DMS 273 treated with DMSO at 0.1 percent for 48 hours (cell line): ENCODE results near the gene MINK1.

Experiments
- DNase-seq: peaks from one replicate; lab custom pipeline; 2025; lab: John Stamatoyannopoulos, UW

The MINK1 gene

DNA sequence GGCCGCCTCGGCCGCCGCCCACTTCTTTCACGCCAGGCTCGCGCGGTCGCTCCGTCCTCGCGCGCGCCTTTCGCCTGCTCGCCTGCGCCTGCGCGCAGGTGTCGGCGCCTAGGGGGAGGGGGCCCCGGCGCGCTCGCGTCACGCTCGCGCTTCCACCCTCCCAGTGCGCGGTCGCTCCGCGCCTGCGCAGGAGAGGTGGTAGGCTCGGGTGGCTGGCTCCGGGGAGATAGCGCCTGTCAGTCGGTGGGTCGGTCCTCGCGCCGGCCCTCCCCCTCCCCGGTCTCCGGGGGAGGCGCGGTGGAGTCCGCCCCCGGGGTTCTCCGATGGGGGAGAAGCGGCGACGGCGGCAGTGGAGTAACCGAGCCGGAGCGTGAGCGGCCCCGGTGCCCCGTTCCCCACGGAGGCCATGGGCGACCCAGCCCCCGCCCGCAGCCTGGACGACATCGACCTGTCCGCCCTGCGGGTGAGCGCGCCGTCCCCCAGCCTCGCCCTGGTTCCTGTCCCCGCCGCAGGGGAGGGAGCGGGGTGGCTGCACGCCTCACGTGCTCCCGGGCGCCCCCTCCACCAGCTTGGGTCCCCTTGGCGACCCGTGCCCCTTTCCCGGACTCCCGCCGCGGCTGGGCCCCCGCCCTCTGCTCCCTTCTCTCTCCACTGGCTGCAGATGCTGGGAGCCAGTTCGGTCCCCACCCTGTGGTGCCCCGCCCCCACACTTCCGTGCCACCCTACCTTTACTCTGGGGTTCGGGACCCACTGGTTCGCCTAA is at the start of gene MINK1:
Gene MINK1 (plus strand): TSS at position 163 of the 763 bp plus-strand sequence. CDS start 244 bp downstream, at position 407.
- peak; percentile 40 for DNase-seq

DNA sequence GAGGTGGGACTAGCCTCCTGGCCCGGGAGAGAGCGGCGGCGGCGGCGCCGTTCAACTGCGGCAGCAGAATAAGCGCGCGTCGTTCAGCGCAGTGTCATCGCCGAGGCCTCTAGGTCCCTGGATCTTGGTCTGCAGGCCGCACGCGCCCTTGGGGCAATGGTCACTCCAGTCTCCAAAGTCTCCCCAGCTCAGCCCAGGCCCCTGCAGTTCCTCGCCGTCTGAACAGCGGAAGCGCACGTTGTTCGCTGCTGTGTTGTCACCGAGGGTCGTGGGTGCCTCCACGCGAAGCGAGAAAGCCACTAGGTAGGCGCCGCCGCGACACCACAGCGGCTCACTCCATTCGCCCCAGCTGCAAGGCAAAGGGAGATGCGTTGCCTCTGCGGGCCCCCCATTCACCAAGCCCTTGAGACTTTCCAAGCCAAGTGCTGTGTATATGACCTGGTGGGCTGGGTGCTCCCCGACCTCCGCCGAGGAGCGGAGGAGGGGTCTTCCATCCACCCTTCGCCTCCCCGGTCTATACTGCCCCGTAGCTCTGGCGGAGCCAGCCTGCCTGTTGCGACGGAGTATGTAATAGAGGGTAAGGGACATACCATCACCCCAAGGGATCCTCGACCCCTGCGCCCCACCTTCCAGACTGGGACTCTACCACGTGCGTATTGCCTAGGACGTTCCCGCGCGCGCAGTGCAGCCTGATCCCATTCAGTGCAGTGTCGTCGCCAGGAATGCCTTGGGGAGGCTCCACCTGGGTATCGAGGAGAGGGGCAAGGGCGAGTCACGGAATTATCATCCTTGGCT is 47.6 kb upstream of the MINK1 start:
- DNase-seq: no peak

- DNase-seq: no peak
Measured at GRCh38 chr17:4786106-4786511, 47.0 kb upstream of the MINK1 start, which contains the start of gene VMO1. Gene VMO1, minus strand, starts transcription at chr17:4786364. Its CDS starts 12 bp downstream, at chr17:4786352.

DNA sequence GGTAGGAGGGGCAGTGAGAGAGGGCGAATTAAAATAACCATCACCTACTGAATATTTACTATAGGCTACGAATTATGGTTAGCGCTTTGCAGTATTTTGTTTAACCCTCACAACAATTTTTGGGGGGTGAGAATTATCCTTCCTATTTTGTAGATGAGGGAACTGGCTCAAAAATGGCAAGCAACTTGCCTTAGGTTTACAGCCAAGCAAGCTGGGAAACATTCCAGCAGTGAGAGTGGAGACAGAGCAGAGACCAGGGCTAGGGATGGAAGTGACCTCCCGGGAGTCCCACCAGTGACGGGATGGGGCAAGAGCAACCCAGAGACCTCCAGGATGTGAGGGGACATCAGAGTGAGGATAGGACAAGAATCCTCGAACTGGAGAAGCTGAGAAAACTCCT is 46.6 kb upstream of the MINK1 start:
- no peak for DNase-seq

DNA sequence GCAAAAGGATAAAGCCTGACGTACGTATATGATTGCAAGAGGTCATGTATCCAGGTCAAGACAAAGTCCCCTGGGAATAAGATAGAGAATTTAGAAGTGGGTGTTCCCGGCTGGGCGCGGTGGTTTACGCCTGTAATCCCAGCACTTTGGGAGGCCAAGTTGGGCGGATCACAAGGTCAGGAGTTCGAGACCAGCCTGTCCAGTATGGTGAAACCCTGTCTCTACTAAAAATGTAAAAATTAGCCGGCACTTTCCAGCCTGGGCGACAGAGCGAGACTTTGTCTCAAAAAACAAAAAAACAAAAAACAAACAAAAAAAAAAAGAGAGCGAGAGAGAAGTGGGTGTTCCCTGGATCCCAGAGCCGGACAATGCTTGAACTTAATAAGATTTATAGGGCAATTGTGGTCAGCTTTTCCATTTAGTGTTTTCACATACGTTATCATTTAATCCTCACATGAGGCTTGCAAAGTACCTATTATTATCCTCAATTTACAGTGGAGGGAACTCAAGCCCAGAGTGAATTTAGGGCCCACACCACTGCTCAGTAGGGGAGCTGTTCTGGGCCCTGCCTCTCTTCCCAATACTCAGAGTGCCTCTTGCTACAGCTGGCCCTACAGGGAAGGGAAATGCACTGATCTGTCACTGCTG is 44.9 kb upstream of the MINK1 start:
- DNase-seq: no peak

DNA sequence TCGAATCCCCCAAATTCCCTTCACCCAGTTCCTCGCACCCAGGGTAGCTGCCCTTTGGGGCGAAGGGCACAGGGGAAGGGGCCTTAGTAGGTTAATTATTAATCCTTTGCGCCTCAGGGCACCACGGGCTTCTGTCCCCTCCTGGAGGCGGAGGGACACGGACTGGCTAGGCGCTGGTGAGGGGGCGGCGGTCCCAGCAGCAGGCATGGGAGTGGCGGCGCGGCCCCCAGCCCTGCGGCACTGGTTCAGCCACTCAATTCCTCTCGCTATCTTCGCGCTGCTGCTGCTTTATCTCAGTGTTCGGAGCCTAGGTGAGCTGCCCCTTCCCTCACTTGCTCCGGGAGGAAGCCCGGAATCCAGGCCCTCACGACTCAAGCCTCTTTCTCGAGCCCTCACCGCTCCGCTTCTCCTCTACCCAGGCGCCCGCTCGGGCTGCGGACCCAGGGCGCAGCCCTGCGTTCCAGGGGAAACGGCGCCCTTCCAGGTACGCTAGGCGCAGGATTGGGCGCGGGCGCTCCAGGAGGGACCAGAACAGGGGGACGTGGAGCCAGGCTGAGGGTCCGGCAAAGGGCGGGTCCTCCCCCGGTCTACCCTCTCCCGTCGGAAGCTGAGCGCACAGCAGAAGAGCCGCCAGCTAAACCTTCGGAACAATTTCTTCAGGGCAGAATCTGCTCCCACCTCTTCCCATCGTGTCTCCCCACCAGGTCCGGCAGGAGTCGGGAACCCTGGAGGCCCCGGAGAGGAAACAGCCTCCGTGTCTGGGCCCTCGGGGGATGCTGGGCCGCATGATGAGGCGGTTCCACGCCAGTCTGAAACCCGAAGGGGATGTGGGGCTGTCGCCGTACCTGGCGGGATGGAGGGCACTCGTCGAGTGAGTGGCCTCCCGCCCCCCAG is 44.1 kb upstream of the MINK1 start, which contains the start of gene GLTPD2:
Gene GLTPD2 (plus strand): TSS at position 158 of the 894 bp plus-strand sequence. CDS start 48 bp downstream, at position 206.
- no peak for DNase-seq

DNA sequence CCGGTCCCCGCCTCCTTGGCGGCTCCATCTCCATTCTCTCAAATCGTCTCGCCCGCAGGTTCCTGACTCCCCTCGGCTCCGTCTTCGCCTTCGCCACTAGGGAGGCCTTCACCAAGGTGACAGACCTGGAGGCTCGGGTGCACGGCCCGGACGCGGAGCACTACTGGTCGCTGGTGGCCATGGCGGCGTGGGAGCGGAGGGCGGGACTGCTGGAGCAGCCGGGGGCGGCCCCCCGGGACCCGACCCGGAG is 43.5 kb upstream of the MINK1 start:
- DNase-seq: no peak

DNA sequence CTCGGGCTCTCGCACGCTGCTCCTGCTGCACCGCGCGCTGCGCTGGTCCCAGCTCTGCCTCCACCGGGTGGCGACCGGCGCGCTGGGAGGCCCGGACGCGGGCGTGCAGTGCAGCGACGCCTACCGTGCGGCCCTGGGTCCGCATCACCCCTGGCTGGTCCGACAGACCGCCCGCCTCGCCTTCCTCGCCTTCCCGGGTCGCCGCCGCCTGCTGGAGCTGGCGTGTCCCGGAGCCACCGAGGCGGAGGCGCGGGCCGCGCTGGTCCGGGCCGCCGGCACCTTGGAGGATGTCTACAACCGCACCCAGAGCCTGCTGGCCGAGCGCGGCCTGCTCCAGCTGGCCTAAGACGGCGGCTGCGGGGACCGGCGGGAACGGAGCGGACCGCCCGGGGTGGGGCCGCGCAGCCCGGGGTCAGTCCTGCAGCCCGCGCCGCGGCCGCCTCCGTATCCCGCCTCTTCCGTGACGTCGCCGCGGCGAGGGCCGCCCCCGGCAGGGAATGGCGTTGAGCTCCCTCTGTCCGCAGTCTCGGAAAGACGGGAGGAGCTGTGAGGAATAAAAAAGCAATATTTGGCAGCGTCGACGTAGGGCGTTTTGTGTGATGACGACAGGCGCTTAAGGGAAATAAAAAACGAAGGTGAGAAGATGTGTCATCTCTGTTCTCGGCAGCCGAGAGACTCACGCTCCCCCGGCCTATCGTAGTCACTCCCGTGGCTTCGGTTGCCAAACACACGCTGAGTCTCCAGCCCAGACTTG is 43.0 kb upstream of the MINK1 start:
- DNase-seq: peak; percentile 30

GRCh38 chr17:4790705-4791088 is 42.4 kb upstream of the MINK1 start:
- DNase-seq: no peak

- no peak for DNase-seq
Measured at GRCh38 chr17:4795168-4795567, 38.0 kb upstream of the MINK1 start.

- DNase-seq: no peak
Measured at GRCh38 chr17:4796552-4796920, 36.6 kb upstream of the MINK1 start.

GRCh38 chr17:4800462-4801196 is 32.5 kb upstream of the MINK1 start:
- no peak for DNase-seq

- no peak for DNase-seq
Measured at GRCh38 chr17:4802228-4802627, 30.9 kb upstream of the MINK1 start, which contains the start of gene C17orf114. Gene C17orf114, minus strand, starts transcription at chr17:4802328.

DNA sequence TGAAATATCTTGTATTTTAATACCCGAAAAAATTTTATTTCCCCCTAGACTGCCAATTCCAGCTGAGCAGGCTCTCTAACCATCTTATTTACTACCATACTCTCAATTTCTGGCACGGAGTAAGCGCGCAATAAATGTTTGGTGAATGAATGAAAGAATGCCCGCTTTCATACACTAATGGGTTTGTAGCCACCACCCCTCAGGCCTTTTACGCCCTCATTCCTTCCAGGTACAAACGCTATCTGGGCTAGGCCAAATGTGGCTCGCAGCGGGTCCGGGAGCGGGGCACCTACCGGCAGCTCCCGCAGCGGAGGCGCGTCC is 26.7 kb upstream of the MINK1 start:
- no peak for DNase-seq

DNA sequence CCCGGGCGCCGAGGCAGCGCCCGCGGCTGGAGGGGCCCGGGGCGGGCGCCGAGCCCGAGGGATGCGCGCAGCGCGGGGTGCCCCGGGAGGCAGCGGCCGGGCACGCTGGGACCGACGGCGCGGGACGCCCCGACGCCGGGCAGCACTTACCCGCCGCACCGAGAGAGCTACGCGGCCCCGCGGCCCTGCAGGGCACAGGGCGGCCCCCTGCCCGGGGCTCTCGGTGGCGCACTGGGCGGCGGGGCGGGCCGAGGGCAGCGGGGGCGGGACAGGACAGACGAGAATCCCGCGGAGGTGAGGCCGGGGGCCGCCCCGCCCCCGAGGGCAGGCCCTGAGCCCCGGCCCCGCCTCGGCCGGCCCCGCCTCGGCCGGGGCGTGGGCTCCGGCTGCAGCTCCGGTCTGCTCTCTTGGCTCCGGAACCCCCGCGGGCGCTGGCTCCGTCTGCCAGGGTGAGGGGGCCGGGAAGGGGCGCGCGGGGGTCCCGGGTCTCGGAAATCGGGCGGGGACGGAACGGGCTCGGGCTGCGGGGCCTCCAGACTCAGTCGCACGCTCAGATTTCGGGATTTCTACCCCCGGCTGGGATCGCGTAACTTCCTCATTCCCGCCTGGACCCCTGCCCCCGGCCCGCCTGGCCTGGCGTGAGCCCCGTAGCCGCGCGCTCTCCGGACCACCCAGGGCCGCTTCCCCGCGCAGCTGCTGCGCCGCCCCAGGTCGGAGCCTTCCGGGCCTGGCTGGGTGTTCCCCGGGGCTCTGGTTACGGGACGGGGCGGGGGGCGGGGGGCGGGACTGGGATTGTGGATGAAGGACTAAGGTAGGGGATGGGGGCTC is 26.1 kb upstream of the MINK1 start, which contains the start of gene PLD2:
Gene PLD2 (plus strand): TSS at position 376 of the 828 bp plus-strand sequence. CDS start 621 bp downstream, outside the sequence.
- peak; percentile 43 for DNase-seq

DNA sequence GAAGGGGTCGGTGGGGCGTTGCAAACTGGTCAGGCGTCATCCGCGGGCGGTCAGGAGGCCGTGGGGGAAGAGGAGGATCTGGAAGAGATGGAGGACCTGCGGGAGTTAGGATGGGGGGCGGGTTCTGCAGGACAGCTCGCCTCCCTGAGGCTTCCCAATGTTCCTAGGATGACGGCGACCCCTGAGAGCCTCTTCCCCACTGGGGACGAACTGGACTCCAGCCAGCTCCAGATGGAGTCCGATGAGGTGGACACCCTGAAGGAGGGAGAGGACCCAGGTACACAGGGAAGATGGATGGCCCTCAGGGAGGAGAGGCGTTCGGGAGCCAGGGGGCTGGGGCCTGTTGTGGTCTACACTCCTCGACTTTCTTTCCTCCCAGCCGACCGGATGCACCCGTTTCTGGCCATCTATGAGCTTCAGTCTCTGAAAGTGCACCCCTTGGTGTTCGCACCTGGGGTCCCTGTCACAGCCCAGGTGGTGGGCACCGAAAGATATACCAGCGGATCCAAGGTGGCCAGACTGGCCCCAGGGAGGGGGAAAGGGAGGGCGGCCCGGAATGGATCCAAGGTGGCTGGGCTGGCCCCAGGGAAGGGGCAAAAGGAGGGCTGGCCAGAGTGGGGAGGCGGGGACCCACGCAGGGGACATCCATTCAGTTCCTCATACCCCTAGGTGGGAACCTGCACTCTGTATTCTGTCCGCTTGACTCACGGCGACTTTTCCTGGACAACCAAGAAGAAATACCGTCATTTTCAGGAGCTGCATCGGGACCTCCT is 25.3 kb upstream of the MINK1 start:
- no peak for DNase-seq

GRCh38 chr17:4808378-4808767 is 24.8 kb upstream of the MINK1 start:
- no peak for DNase-seq

- no peak for DNase-seq
Measured at GRCh38 chr17:4810696-4811290, 22.3 kb upstream of the MINK1 start.
